Endothelial cell of umbilical vein (primary cell): ENCODE data around the gene TFF2. TPM values are rescaled to one million over a fixed set of nuclear protein-coding genes. Genes with fewer than 3 reads are reported as not detected.

Experiments used
- BruUV-seq: library from RNA; stranded (reverse); fragments of 400-500 nt; replicated peaks from 2 replicates; lab custom pipeline; 2021; lab: Mats Ljungman, UMichigan
- CTCF ChIA-PET: fragments of 300-600, 350-600 bp; sonication (Branson Sonifier 250); formaldehyde crosslinking; loops from one replicate; lab custom pipeline; 2021; ENCODE audit warnings: antibody characterized with exemption, inconsistent platforms; lab: Charles Lee
- POLR2A ChIA-PET: fragments of 300-600, 350-600 bp; sonication (Branson Sonifier 250); formaldehyde crosslinking; loops from one replicate; lab custom pipeline; 2021; ENCODE audit warnings: antibody characterized with exemption, inconsistent platforms; lab: Charles Lee
- DNase-seq: peaks from one replicate; pipeline ENCODE4 v3.0.0-alpha.2; 2011; ENCODE audit warnings: low read depth, low spot score
- FAIRE-seq: peaks from 2 replicates; lab custom pipeline; 2011; peaks lifted over from hg19 to GRCh38; lab: Jason Lieb, UNC
- H2AFZ ChIP-seq: 2 replicates; pipeline ENCODE4 v1.6.0; 2012; ENCODE audit warnings: low read depth, low read length, control low read depth, inconsistent platforms
- H3K27ac ChIP-seq: 2 replicates; pipeline ENCODE4 v1.5.1; 2011; ENCODE audit warnings: low read depth, mild to moderate bottlenecking, control low read depth, low read length, moderate library complexity; ENCODE audit not compliant: insufficient read depth
- H3K27me3 ChIP-seq, 2 experiments: 2 replicates each; pipeline versions ENCODE4 v1.6.0 to v1.6.1; 2011; ENCODE audit warnings: low read length in 2 of 2, mixed read lengths in 1 of 2; ENCODE audit not compliant: control insufficient read depth in 2 of 2, insufficient read depth in 2 of 2
- H3K36me3 ChIP-seq, 2 experiments: 2 replicates in 1 of 2; 3 replicates in 1 of 2; pipeline ENCODE4 v1.5.1; 2011; ENCODE audit warnings: low read length in 2 of 2, mild to moderate bottlenecking in 1 of 2, moderate library complexity in 1 of 2; ENCODE audit not compliant: control insufficient read depth in 2 of 2, insufficient read depth in 2 of 2; ENCODE audit errors: extremely low read depth in 1 of 2
- H3K4me1 ChIP-seq: 3 replicates; pipeline ENCODE4 v1.5.1; 2011; ENCODE audit warnings: mild to moderate bottlenecking, low read length; ENCODE audit not compliant: control insufficient read depth, insufficient read depth; ENCODE audit errors: extremely low read depth
- H3K4me2 ChIP-seq: 2 replicates; pipeline ENCODE4 v1.6.1; 2011; ENCODE audit warnings: low read length, control low read depth, mixed read lengths; ENCODE audit not compliant: insufficient read depth
- H3K4me3 ChIP-seq, 3 experiments: fragments of 200-600 bp in 1 of 3; sonication (generic), shearing (Covaris generic) in 1 of 3; replicated peaks in 1 of 3; 2 replicates each; pipeline ENCODE4 v1.5.1; 2011 to 2016; ENCODE audit warnings: control low read depth in 3 of 3, low read length in 3 of 3, mild to moderate bottlenecking in 2 of 3, inconsistent platforms in 1 of 3, low read depth in 1 of 3, moderate library complexity in 1 of 3; ENCODE audit not compliant: insufficient read depth in 1 of 3
- H3K79me2 ChIP-seq: 2 replicates; pipeline ENCODE4 v1.6.0; 2012; ENCODE audit warnings: low read length, inconsistent platforms; ENCODE audit not compliant: control insufficient read depth, insufficient read depth
- H3K9ac ChIP-seq: replicated peaks from 2 replicates; pipeline ENCODE3; 2011; ENCODE audit warnings: low read length, control low read depth; ENCODE audit not compliant: insufficient read depth; ENCODE audit errors: extremely low read depth
- H3K9me1 ChIP-seq: replicated peaks from 3 replicates; pipeline ENCODE4 v1.6.0; 2011; ENCODE audit warnings: mild to moderate bottlenecking, low read length; ENCODE audit not compliant: control insufficient read depth, insufficient read depth; ENCODE audit errors: extremely low read depth
- H3K9me3 ChIP-seq: replicated peaks from 2 replicates; pipeline ENCODE4 v1.5.1; 2012; ENCODE audit warnings: low read length, inconsistent platforms; ENCODE audit not compliant: control insufficient read depth, insufficient read depth
- H4K20me1 ChIP-seq: replicated peaks from 2 replicates; pipeline ENCODE3; 2011; ENCODE audit warnings: mild to moderate bottlenecking, low read length; ENCODE audit not compliant: control insufficient read depth, insufficient read depth; ENCODE audit errors: extremely low read depth
- CTCF ChIP-seq, 2 donors: IDR thresholded peaks; 1 replicate in 1 of 2; 2 replicates in 1 of 2; pipeline ENCODE4 v1.5.1; 2011; ENCODE audit warnings: low read length in 2 of 2, mild to moderate bottlenecking in 2 of 2, moderate library complexity in 2 of 2, control low read depth in 1 of 2, inconsistent platforms in 1 of 2, low read depth in 1 of 2; ENCODE audit not compliant: insufficient read depth in 1 of 2; ENCODE audit errors: extremely low read depth in 1 of 2
- EZH2 ChIP-seq: IDR thresholded peaks from 2 replicates; pipeline ENCODE4 v1.6.1; 2012; ENCODE audit warnings: borderline replicate concordance, low read depth, mild to moderate bottlenecking, moderate library complexity, low read length, inconsistent platforms; ENCODE audit not compliant: severe bottlenecking
- FOS ChIP-seq: IDR thresholded peaks from 2 replicates; pipeline ENCODE4 v1.6.1; 2011; ENCODE audit warnings: mild to moderate bottlenecking, low read length, moderate library complexity, borderline replicate concordance; ENCODE audit not compliant: insufficient read depth
- GATA2 ChIP-seq: IDR thresholded peaks from 2 replicates; pipeline ENCODE4 v1.7.0; 2011; ENCODE audit warnings: low read depth, mild to moderate bottlenecking, moderate library complexity, mixed read lengths, low read length; ENCODE audit not compliant: insufficient read length, insufficient read depth
- JUN ChIP-seq: IDR thresholded peaks from 2 replicates; pipeline ENCODE4 v1.6.1; 2011; ENCODE audit warnings: borderline replicate concordance, low read depth; ENCODE audit not compliant: insufficient read length, insufficient read depth
- MAX ChIP-seq: IDR thresholded peaks from 2 replicates; pipeline ENCODE4 v1.6.1; 2011; ENCODE audit not compliant: insufficient read depth, insufficient read length
- MYC ChIP-seq: IDR thresholded peaks from one replicate; pipeline ENCODE4 v1.6.1; 2011; ENCODE audit warnings: mild to moderate bottlenecking, low read depth, low read length
- POLR2A ChIP-seq: IDR thresholded peaks from 2 replicates; pipeline ENCODE4 v1.6.1; 2012; ENCODE audit warnings: low read depth, mild to moderate bottlenecking, control low read depth, low read length
- POLR2AphosphoS5 ChIP-seq: IDR thresholded peaks from 2 replicates; pipeline ENCODE4 v1.6.1; 2012; ENCODE audit warnings: low read depth, mild to moderate bottlenecking, control low read depth, low read length, moderate library complexity; ENCODE audit not compliant: insufficient read depth
- dilution Hi-C: fragments of 300-500 bp; cut with MboI; formaldehyde crosslinking; loops from one replicate; pipeline ENCODE4 v1.15.0; 2019; ENCODE audit warnings: low sequenced_read_pairs; ENCODE audit not compliant: extremely low pct_ligation_motif_present
- intact Hi-C: fragments of 100-400 bp; cut with micrococcal nuclease; formaldehyde crosslinking; loops from one replicate; pipeline ENCODE4 v1.10.0; 2022
- polyA plus RNA-seq, 4 experiments: library from polyadenylated mRNA; depleted of rRNA in 3 of 4; stranded (reverse) in 3 of 4; unstranded in 1 of 4; fragments of >200 nt; gene quantifications; 2 replicates each; pipeline versions ENCODE4 v1.2.1 to v1.2.3, GENCODE V29; 2011 to 2012; ENCODE audit warnings: missing spikeins in 1 of 4
- total RNA-seq: library from RNA; stranded (reverse); gene quantifications from 2 replicates; pipeline ENCODE4 v1.2.3, GENCODE V29; 2021

Gene TFF2
- total and polyA plus RNA-seq, 2 donors (not counting 3 experiments of a cell fraction or from before 2014, with no cell fraction given) = not detected

GRCh38 chr21:42336054-42336453 is 14.7 kb downstream of the TFF2 start:
- no peaks in the 10 kb centered on the region for H3K9me1 ChIP-seq
- H3K79me2 ChIP-seq = no peaks in the 10 kb centered on the region
- ChIA-PET POLR2A (no interaction called here), CTCF (interaction anchor here (1.0 kb wide), 1 partner anchor 172 kb away, joined by 3 read pairs; no protein-coding TSS in a partner anchor)
- dilution Hi-C loops (no loop called here), intact Hi-C loops (loop anchor here (10.0 kb wide), 1 partner anchor 191 kb away; no protein-coding TSS in a partner anchor)
- no peak for FAIRE-seq
- H3K36me3 ChIP-seq = no peaks in the 10 kb centered on the region
- H3K9me3 ChIP-seq = no peaks in the 10 kb centered on the region
- H3K27me3 ChIP-seq = peaks cover 16 to 35% of the 10 kb centered on the region in 2 experiments
- H3K4me3 ChIP-seq = no peak overlapping the region
- no peak for DNase-seq
- H4K20me1 ChIP-seq = no peaks in the 10 kb centered on the region
- H3K4me1 ChIP-seq = no peaks in the 10 kb centered on the region
- TF ChIP-seq FOS = no peak
- TF ChIP-seq JUN = no peak
- no peak for TF ChIP-seq MYC
- no peak for TF ChIP-seq EZH2
- no peak for TF ChIP-seq GATA2
- no peak for TF ChIP-seq MAX
- TF ChIP-seq POLR2A = no peak
- no peak for TF ChIP-seq POLR2AphosphoS5
- no peak for TF ChIP-seq CTCF (IDR thresholded peaks at IDR 0.05; ENCODE audit: extremely low read depth in 1 of 2, insufficient read depth in 1 of 2, low read depth in 1 of 2, low read length in 2 of 2)
- H3K27ac ChIP-seq = no peak overlapping the region
- no peak overlapping the region for H2AFZ ChIP-seq
- H3K4me2 ChIP-seq = no peak overlapping the region
- H3K9ac ChIP-seq = no peak overlapping the region
- no TSS peak for BruUV-seq
